Mesenteric fat pad (tissue), 1 donor: ENCODE data around the gene CLDN9. TPM values are rescaled to one million over a fixed set of nuclear protein-coding genes. Genes with fewer than 3 reads are reported as not detected.

ENCODE experiments used
- DNase-seq: peaks from one replicate; pipeline ENCODE4 v3.0.0-alpha.2; 2020; ENCODE audit warnings: low spot score
- long read RNA-seq: library from polyadenylated mRNA; unstranded; transcript quantifications from one replicate; pipeline ENCODE4 v2.0.0, GENCODE V29; 2020
- total RNA-seq: library from RNA; stranded (reverse); fragmentation: NEBNext Ultra II Directional; extraction: Animal tissue kit (Norgen Biotek cat#: 25700); gene quantifications from one replicate; pipeline ENCODE4 v1.2.1, GENCODE V29; 2021
- donor health status: DM: yes; HTN: yes; CAD: no.

The CLDN9 gene
- not detected for total RNA-seq
- long read RNA-seq, result 0 reads

DNA sequence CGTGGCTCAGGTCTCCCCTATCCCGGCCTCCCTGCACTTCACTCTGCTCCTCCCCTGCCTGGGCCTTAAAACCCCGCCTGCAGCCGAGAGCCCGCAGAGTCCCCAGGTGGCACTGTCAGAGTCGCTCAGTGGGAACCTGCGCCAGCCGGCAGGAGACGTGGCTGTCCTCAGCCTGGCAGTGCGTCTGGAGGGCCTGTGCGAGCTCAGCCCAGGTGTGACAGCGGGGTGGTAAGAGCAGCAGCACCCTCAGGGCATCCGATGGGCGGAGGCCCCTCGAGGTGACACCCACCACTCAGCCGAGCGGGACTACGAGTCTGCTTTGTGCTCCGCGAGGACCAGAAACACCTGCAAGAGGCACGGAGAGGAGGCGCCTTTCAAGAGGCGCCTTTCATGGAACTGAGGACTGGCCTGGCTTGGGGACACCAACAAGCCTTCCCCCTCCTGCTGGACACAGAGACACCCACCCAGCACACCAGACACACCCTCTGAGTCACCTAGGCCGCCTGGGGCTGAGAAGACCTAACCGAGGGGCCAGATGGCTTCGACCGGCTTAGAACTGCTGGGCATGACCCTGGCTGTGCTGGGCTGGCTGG, at the start of gene CLDN9:
TSS of gene CLDN9 (plus strand) at position 96 of the 593 bp plus-strand sequence. CDS start at position 536, 440 bp downstream.
- DNase-seq, result no peak

DNA sequence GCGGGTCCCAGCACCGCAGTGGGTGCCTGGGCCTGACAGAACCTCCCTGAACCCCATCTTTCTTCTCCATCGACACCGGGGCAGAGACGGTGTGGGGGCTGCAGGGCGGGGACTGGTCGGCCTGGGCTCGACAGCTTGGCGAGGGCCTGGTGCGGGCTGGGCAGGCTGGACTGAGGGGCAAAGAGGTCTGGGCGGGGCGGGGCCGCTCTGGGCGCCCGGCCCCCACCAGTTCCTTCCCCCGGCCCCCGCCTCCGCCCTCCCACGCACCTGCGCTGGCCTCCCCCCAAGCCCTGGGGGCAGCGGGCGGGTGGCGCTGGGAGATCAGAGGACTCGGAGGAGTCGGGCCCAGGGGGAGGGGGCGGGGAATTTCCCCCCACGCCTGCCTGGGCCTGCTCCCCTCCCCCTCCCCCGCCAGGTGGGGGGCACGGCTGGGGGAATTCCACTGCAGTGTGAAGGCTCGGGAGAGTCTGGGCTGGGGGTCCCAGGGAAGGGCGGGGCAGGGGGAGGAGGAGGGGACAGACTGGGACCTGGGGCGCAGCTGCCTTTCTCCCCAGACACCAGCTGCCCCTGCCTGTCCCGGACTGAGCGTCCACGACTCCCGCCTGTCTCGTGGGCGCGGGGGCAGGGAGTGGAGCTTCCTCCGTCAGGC, 49.5 kb upstream of the CLDN9 start:
- no peak for DNase-seq

DNA sequence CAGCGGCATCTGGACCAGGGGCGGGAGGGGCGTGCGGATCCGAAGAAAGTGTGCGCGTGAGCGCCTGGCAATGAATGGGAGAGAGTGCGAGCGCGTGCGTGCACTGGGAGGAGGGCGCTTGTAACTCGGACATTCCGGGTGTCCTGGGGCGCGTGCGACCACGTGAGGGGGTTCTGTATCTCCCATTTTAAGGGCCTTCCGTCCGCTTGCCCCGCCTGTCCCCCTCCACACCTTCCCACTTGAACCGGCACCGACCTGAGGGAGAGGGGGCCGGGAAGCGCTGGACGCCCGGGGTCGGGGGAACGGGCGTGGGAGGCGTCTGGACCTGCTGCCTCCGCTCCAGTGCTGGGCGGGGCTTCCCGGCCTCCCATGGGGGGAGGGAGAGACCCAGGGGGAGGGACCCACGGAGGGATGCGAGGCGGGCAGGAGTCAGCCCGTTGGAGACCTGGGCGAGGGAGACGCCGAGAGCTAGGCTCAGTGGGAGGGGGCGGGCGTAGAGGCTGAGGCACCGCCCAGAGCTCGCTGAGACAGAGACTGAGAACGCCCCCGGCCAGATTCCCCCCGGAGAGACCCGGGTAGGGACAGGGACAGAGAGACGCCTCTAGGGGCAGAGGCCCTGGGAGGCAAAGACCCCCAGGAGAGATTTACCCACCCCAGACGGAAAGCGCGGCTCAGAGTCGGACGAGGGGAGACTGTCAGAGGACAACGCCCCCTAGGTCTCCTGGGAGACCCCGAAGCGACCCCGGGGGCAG, 48.8 kb upstream of the CLDN9 start, which contains the start of gene KREMEN2:
TSS of gene KREMEN2 (plus strand) at position 553 of the 752 bp plus-strand sequence. CDS start 246 bp downstream, outside the sequence.
- DNase-seq, result no peak

- DNase-seq, result peak; percentile 88
These were observed 48.0 kb upstream of the CLDN9 start for GRCh38 chr16:2964475-2965336.

DNA sequence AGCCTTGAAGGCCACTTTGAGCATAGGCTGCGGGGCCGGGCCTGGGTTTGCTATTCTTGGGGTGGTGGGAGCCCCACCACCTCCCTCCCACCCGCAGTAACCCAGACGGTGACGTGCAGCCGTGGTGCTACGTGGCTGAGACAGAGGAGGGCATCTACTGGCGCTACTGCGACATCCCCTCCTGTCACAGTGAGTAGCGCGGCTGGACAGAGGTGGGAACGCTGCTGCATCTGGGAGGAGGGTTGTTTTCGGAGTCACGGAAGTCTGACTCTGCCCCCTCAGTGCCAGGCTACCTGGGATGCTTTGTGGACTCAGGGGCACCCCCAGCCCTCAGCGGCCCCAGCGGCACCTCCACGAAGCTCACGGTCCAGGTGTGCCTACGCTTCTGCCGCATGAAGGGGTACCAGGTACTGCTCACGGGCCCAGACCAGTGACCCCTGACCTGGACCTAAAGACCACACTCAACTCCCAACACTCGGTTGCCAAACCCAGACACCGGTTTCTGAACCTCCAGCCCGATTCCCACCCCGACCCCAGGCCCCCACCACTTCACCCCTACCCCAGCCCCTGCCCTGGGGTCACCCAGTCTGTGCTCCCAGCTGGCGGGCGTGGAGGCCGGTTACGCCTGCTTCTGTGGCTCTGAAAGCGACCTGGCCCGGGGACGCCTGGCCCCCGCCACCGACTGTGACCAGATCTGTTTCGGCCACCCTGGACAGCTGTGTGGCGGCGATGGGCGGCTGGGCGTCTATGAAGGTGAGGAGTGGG, 46.5 kb upstream of the CLDN9 start:
- no peak for DNase-seq

GRCh38 chr16:2966808-2967191, 45.9 kb upstream of the CLDN9 start:
- no peak for DNase-seq

GRCh38 chr16:2967211-2967631, 45.5 kb upstream of the CLDN9 start:
- DNase-seq, result no peak

GRCh38 chr16:2967721-2968161, 45.0 kb upstream of the CLDN9 start:
- DNase-seq, result no peak

DNA sequence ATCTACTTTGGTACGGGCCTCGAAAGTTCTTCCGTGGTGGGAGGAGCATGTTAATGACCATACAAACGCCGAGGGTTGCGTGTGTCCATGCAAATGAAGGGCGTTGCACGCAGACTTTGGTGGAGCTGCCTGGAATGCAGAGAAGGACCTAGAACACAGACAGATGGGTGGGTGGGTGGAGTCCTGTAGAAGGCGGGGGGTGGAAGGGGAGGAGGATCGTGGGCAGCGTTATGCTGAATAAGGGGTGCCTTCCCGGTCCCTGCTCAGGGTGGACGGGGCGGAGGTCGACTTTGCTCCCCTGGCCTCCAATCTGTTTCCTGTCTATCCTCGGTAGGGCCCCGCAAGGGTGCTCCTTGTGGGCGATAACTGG, 44.4 kb upstream of the CLDN9 start:
- DNase-seq, result no peak

GRCh38 chr16:2968738-2969544, 43.8 kb upstream of the CLDN9 start, which contains the start of gene PAQR4:
TSS of gene PAQR4 (plus strand) at chr16:2969348. CDS start at chr16:2969675, 327 bp downstream.
- peak; percentile 95 for DNase-seq

DNA sequence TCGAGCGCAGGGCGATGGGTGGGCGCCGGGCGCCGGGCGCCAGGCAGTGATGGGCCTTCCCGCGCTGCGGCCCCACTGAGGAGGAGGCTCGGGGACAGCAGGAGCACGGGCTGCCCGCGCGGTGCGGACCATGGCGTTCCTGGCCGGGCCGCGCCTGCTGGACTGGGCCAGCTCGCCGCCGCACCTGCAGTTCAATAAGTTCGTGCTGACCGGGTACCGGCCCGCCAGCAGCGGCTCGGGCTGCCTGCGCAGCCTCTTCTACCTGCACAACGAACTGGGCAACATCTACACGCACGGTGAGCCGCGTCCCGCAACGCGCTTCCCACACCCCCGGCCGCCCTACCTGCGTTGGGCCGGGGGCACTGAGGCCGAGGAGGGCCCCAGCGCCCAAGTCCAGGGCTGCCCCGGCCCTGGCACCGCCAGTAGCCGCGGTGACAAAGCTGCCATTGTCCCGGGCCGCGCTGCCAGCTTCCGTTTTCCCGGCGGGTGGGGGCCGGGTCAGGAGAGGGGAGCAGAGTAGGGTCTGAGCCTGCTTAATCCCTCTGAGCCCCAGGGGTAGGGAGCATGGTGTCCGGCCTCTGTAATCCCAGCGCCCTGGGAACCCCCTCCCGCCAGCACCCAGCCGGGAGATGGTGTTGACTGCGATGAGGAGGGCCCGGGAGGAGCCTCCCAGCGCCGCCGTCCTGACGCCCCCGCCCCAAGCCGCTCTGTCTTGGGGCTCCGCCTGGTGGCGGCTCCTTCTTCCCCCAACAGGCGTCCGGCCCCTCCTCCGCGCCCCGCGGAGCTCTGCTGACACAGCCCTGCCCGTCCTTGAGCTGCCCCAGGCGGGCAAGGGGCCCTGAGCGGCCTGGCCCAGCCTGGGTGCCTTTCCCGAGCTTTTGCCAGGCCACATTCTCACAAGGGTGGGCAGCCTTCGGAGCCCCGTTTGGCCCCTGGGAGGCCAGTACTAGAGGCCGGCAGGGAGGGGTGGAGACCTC, 42.9 kb upstream of the CLDN9 start:
- DNase-seq, result peak; percentile 90

- no peak for DNase-seq
These were observed 42.2 kb upstream of the CLDN9 start for GRCh38 chr16:2970563-2970962.

- peak; percentile 87 for DNase-seq
These were observed 41.4 kb upstream of the CLDN9 start for GRCh38 chr16:2971134-2971984.

DNA sequence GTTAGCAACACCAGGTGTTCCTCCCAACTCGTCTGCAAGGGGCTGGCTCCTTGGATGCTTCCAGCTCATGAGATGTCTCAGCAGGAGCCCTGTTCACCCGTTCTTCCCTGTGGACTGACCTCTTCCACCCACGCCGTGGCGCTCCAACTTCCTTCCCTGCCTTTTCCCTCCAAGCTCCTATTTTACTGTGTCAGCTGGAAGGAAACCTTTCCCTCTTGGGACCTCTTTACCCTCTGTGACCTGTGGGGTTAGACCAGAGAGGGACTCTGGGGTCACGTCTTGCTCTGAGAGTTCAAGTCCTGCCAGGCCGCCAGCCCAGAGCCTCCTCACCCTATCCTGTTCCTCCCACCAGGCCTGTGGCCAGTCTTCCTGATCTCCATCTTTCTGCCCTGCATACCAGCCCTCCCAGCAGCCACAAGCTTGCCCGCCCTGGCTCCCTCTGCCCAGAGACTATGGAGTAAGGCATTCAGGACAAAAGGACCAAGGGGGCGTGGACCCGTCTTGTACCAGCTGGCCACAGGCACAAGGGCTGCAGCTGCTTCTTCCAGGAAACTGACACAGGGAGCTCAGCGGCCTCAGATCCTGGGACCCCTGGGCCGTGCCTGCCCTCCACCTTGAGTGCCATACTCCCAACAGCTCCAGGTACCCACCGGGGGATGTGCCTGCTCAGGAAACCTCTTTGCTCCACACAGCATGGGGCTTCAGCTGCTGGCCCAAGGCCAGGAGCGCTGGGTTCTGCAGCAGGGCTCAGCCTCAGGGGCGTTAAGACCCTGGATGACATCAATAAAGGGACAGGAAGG, 40.5 kb upstream of the CLDN9 start:
- DNase-seq, result peak; percentile 87

GRCh38 chr16:2973093-2973492, 39.6 kb upstream of the CLDN9 start:
- no peak for DNase-seq

- DNase-seq, result peak; percentile 89
These were observed 39.0 kb upstream of the CLDN9 start for GRCh38 chr16:2973605-2974318.
